Ureter (tissue), 1 donor: ENCODE results near the gene PHF19. TPM values are rescaled to one million over a fixed set of nuclear protein-coding genes. Genes with fewer than 3 reads are reported as not detected.

ENCODE experiments used
- total RNA-seq: library from RNA; stranded (reverse); gene quantifications from one replicate; pipeline ENCODE4 v1.2.4, GENCODE V29; 2023
- donor health status: DM: yes; HTN: yes; CAD: no.

PHF19 gene
- total RNA-seq, 1 donor from 2014 or later: 33.3 TPM

Other genes with a start within 250 kb of the PHF19 start
- gene MEGF9, start 162.7 kb downstream of the PHF19 start, total RNA-seq: 22.3 TPM
- 76.1 TPM for gene FBXW2, start 83.8 kb downstream of the PHF19 start, total RNA-seq
- gene PSMD5, start 34.3 kb downstream of the PHF19 start, total RNA-seq: 53.4 TPM
- 10.0 TPM for gene TRAF1, start 49.6 kb upstream of the PHF19 start, total RNA-seq
- 8.1 TPM for gene C5, start 173.1 kb upstream of the PHF19 start, total RNA-seq
- 33.1 TPM for gene CNTRL, start 197.8 kb upstream of the PHF19 start, total RNA-seq